ENCODE data around the gene TP73. TPM values are rescaled to one million over a fixed set of nuclear protein-coding genes. Genes with fewer than 3 reads are reported as not detected.

Gene TP73
- total RNA-seq, 1 experiment from 2014 or later = 19.2 TPM

DNA sequence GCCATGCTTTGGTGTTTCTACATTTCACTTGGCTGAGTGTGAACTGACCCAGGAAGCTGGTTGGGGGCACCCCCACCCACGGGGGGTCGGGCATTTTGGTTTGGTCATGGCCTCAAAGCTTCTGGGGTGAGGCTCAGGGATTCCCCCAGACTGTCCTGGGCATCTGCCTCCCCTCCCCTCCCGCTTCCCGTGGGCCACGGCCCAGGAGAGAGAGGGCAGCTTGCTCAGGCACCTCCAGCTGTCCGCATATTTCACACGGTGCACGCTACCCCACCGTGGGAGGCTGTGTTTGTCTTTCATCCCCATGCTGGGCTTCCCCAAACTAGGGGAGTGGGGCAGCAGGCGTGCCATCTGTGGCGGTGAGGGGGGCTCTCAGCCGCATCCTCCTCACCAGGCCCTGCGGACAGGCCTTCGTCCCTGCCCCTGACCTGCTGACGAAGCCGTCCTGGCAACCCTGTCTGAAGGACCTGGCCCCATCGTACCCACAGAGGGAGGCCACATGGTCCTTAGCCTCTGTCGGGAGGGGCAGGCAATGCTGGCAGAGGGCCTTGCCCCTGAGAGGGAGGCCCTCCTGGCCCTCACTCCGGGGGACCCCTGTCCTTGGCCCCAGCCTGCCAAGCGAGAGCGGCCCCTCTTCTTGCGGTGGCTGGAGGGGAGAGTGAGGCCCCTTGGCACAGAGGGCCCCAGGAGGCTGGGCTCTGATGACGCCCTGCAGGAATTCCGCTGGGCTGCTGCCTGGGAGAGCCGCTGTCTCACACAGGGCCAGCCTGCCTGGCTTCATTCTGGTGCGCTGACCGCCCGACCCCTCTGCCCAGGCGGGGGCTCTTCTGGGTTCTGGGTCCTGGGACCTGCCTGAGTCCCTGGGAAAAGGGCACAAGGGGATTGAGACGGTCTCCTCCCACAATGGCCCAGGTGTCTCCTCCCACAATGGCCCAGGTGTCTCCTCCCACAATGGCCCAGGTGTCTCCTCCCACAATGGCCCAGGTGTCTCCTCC lies 22.1 kb downstream of the TP73 start:
- Histone ChIP-seq H3K4me1 (ENCODE audit: control insufficient read depth in 1 of 2, insufficient read depth in 2 of 2, low read length in 2 of 2) (peaks cover 23 to 58% of the 10 kb centered on the region in 2 experiments), H3K9me3 (ENCODE audit: control insufficient read depth in 1 of 2, insufficient read depth in 1 of 2, low read depth in 1 of 2, low read length in 2 of 2) (no peaks in the 10 kb centered on the region), H3K27me3 (ENCODE audit: insufficient read depth, low read length) (no peaks in the 10 kb centered on the region), H4K20me1 (ENCODE audit: insufficient read depth) (no peaks in the 10 kb centered on the region; the same call in 1 of the 2 replicates), H3K4me2 (ENCODE audit: low read length) (peak overlapping the region; percentile 77), H2AFZ (ENCODE audit: low read depth, low read length, poor library complexity, severe bottlenecking) (no peak overlapping the region), H3K9ac (ENCODE audit: low read length) (peak overlapping the region; percentile 57), H3K9me2 (ENCODE audit: insufficient read depth) (no peaks in the 10 kb centered on the region), H3K79me2 (ENCODE audit: insufficient read depth, low read length) (peaks cover 33% of the 10 kb centered on the region), H3K4me3 (replicated peaks in 1 of 2; ENCODE audit: low read depth in 1 of 2, low read length in 2 of 2) (peak overlapping the region in 1 of 2 experiments; percentile 40; a peak in 2 of 4 replicates), H3K36me3 (ENCODE audit: control insufficient read depth in 1 of 2, insufficient read depth in 2 of 2, low read length in 2 of 2) (no peaks in the 10 kb centered on the region), H3K27ac (ENCODE audit: low read depth, low read length) (peak overlapping the region; percentile 61)
- POLR2A ChIA-PET = no interaction called here
- RAD21 ChIA-PET (ENCODE audit: low non-redundant PET in 1 of 2, low total read pairs in 2 of 2, uncharacterized antibody in 2 of 2, unreplicated experiment in 2 of 2) = no interaction called here
- CTCF ChIA-PET = interaction anchor here (0.7 kb wide), 1 partner anchor 50 kb away, joined by 3 read pairs; no protein-coding TSS in a partner anchor
- ATAC-seq (peak; percentile 72), DNase-seq (ENCODE audit: low read depth, low spot score) (no peak)
- intact Hi-C loops (cut with micrococcal nuclease) = no loop called here
- no TSS peak for BruUV-seq (replicated peaks)
- TF ChIP-seq SRF (IDR thresholded peaks at IDR 0.05; ENCODE audit: low read depth) (no peak), FOSL1 (IDR thresholded peaks at IDR 0.05; ENCODE audit: low read depth) (no peak), RAD21 (IDR thresholded peaks at IDR 0.05; ENCODE audit: low read depth) (no peak), TCF7L2 (IDR thresholded peaks at IDR 0.05; ENCODE audit: borderline replicate concordance, extremely low read depth, insufficient read depth, insufficient read length) (no peak), ZNF274 (IDR thresholded peaks at IDR 0.05; ENCODE audit: low read depth, low read length) (no peak), CBX3 (IDR thresholded peaks at IDR 0.05; ENCODE audit: low read depth) (no peak), EZH2 (IDR thresholded peaks at IDR 0.05) (no peak), ZFX (IDR thresholded peaks at IDR 0.05) (no peak), JUND (IDR thresholded peaks at IDR 0.05) (no peak), SP1 (IDR thresholded peaks at IDR 0.05; ENCODE audit: low read depth) (no peak)

GRCh38 chr1:3675436-3675835 lies 23.1 kb downstream of the TP73 start:
- DNase-seq (ENCODE audit: low read depth, low spot score) (no peak), ATAC-seq (no peak)
- H3K79me2 ChIP-seq (ENCODE audit: insufficient read depth, low read length) = peaks cover 39% of the 10 kb centered on the region
- H4K20me1 ChIP-seq (ENCODE audit: insufficient read depth) = no peaks in the 10 kb centered on the region; the same call in 1 of the 2 replicates
- intact Hi-C loops (cut with micrococcal nuclease) = no loop called here
- H3K27me3 ChIP-seq (ENCODE audit: insufficient read depth, low read length) = no peaks in the 10 kb centered on the region
- POLR2A ChIA-PET = no interaction called here
- BruUV-seq (replicated peaks) = no TSS peak
- no peaks in the 10 kb centered on the region for H3K9me2 ChIP-seq (ENCODE audit: insufficient read depth)
- no peaks in the 10 kb centered on the region for H3K36me3 ChIP-seq (ENCODE audit: control insufficient read depth in 1 of 2, insufficient read depth in 2 of 2, low read length in 2 of 2)
- H3K4me2 ChIP-seq (ENCODE audit: low read length) = peak overlapping the region; percentile 31; the same call in 1 of the 2 replicates
- H3K9me3 ChIP-seq (ENCODE audit: control insufficient read depth in 1 of 2, insufficient read depth in 1 of 2, low read depth in 1 of 2, low read length in 2 of 2) = no peaks in the 10 kb centered on the region
- RAD21 ChIA-PET (ENCODE audit: low non-redundant PET in 1 of 2, low total read pairs in 2 of 2, uncharacterized antibody in 2 of 2, unreplicated experiment in 2 of 2) = no interaction called here
- H3K9ac ChIP-seq (ENCODE audit: low read length) = no peak overlapping the region
- H3K27ac ChIP-seq (ENCODE audit: low read depth, low read length) = peak overlapping the region; percentile 19; the same call in 1 of the 2 replicates
- CTCF ChIA-PET = no interaction called here
- peaks cover 23 to 54% of the 10 kb centered on the region in 2 experiments for H3K4me1 ChIP-seq (ENCODE audit: control insufficient read depth in 1 of 2, insufficient read depth in 2 of 2, low read length in 2 of 2)
- H3K4me3 ChIP-seq (replicated peaks in 1 of 2; ENCODE audit: low read depth in 1 of 2, low read length in 2 of 2) = no peak overlapping the region
- no peak overlapping the region for H2AFZ ChIP-seq (ENCODE audit: low read depth, low read length, poor library complexity, severe bottlenecking)
- TF ChIP-seq SIN3A (IDR thresholded peaks at IDR 0.05; ENCODE audit: low read depth) (no peak), SP1 (IDR thresholded peaks at IDR 0.05; ENCODE audit: low read depth) (no peak), FOSL1 (IDR thresholded peaks at IDR 0.05; ENCODE audit: low read depth) (no peak), EZH2 (IDR thresholded peaks at IDR 0.05) (no peak), POLR2AphosphoS5 (IDR thresholded peaks at IDR 0.05; ENCODE audit: low read depth, low read length) (no peak), ATF3 (IDR thresholded peaks at IDR 0.05) (no peak), ZFX (IDR thresholded peaks at IDR 0.05) (no peak), ELF1 (IDR thresholded peaks at IDR 0.05; ENCODE audit: borderline replicate concordance, low read depth) (no peak), CBX3 (IDR thresholded peaks at IDR 0.05; ENCODE audit: low read depth) (no peak), EGR1 (IDR thresholded peaks at IDR 0.05; ENCODE audit: low read depth) (no peak), ZBTB33 (IDR thresholded peaks at IDR 0.05; ENCODE audit: extremely low read depth, insufficient replicate concordance, low read length) (no peak), TCF7L2 (IDR thresholded peaks at IDR 0.05; ENCODE audit: borderline replicate concordance, extremely low read depth, insufficient read depth, insufficient read length) (no peak), CEBPB (IDR thresholded peaks at IDR 0.05; ENCODE audit: low read depth) (no peak), SRF (IDR thresholded peaks at IDR 0.05; ENCODE audit: low read depth) (no peak), EZH2phosphoT487 (IDR thresholded peaks at IDR 0.05; ENCODE audit: borderline replicate concordance) (no peak)
